Lower lobe of right lung (tissue), 2 donors: Measurements from ENCODE around the gene PRDX2. TPM values are rescaled to one million over a fixed set of nuclear protein-coding genes. Genes with fewer than 3 reads are reported as not detected.
A peak's percentile ranks its signal among the peaks of the same experiment; 100 is the strongest.

Experiments
- ATAC-seq, 2 donors: fragments of 200-7000 bp; cut with Tn5 transposase; one replicate each; pipeline ENCODE4 v1.9.1; 2020 to 2022; ENCODE audit warnings: mild to moderate bottlenecking in 2 of 2, moderate library complexity in 2 of 2
- DNase-seq: peaks from one replicate; pipeline ENCODE4 v3.0.0-alpha.2; 2020
- H3K27ac ChIP-seq: fragments of 200-600 bp; one replicate; pipeline ENCODE4 v1.8.0; 2022
- H3K27me3 ChIP-seq: fragments of 200-600 bp; one replicate; pipeline ENCODE4 v1.8.0; 2022; ENCODE audit warnings: low read depth
- H3K36me3 ChIP-seq: fragments of 200-600 bp; one replicate; pipeline ENCODE4 v1.8.0; 2022; ENCODE audit warnings: mild to moderate bottlenecking
- H3K4me1 ChIP-seq: fragments of 200-600 bp; one replicate; pipeline ENCODE4 v1.8.0; 2022
- H3K4me3 ChIP-seq: fragments of 200-600 bp; one replicate; pipeline ENCODE4 v1.8.0; 2022; ENCODE audit warnings: mild to moderate bottlenecking
- H3K9me3 ChIP-seq: fragments of 200-600 bp; one replicate; pipeline ENCODE4 v1.8.0; 2022
- CTCF ChIP-seq: fragments of 200-600 bp; IDR thresholded peaks from one replicate; pipeline ENCODE4 v1.8.0; 2022; ENCODE audit warnings: antibody characterized with exemption, mild to moderate bottlenecking
- intact Hi-C: fragments of 100-400 bp; cut with DNase I; formaldehyde crosslinking; loops from one replicate; pipeline ENCODE4 v1.11.0; 2022
- total RNA-seq: library from RNA; stranded (reverse); fragmentation: NEBNext Ultra II Directional; extraction: Animal tissue kit (Norgen Biotek cat#: 25700); gene quantifications from one replicate; pipeline ENCODE4 v1.2.1, GENCODE V29; 2021
- donor health status: DM: no; HTN: yes; CAD: no; lungs with severe emphysema.

The PRDX2 gene
- total RNA-seq, 1 donor from 2014 or later = 101 TPM

GRCh38 chr19:12838182-12838885 is 36.7 kb upstream of the PRDX2 start, which contains the start of gene MAST1:
Gene MAST1, plus strand, starts transcription at chr19:12838515. Its CDS starts 58 bp downstream, at chr19:12838573.
- H3K27ac ChIP-seq = no peak within 1 kb of the TSS
- H3K4me3 ChIP-seq = peak within 1 kb of the TSS; percentile 35
- H3K27me3 ChIP-seq = peaks cover 89% of the 10 kb centered on the region
- intact Hi-C loops = no loop called here
- no peaks in the 10 kb centered on the region for H3K36me3 ChIP-seq
- ATAC-seq (peak; percentile 63 to 66), DNase-seq (peak; percentile 47)
- peak; percentile 34 for TF ChIP-seq CTCF
- H3K4me1 ChIP-seq = peaks cover 25% of the 10 kb centered on the region
- H3K9me3 ChIP-seq = no peaks in the 10 kb centered on the region

GRCh38 chr19:12837225-12837624 is 35.6 kb upstream of the PRDX2 start:
- no peaks in the 10 kb centered on the region for H3K9me3 ChIP-seq
- no peak overlapping the region for H3K27ac ChIP-seq
- DNase-seq = no peak
- peaks cover 92% of the 10 kb centered on the region for H3K27me3 ChIP-seq
- H3K36me3 ChIP-seq = no peaks in the 10 kb centered on the region
- no peak for TF ChIP-seq CTCF
- peaks cover 28% of the 10 kb centered on the region for H3K4me1 ChIP-seq
- intact Hi-C loops = no loop called here
- no peak overlapping the region for H3K4me3 ChIP-seq
- no peak for ATAC-seq

- Histone ChIP-seq H3K36me3 (no peaks in the 10 kb centered on the region), H3K9me3 (no peaks in the 10 kb centered on the region), H3K27ac (no peak overlapping the region), H3K27me3 (peaks cover 92% of the 10 kb centered on the region), H3K4me3 (no peak overlapping the region), H3K4me1 (peaks cover 28% of the 10 kb centered on the region)
- intact Hi-C loops = no loop called here
- TF ChIP-seq CTCF = no peak
- ATAC-seq = no peak
- no peak for DNase-seq
These were observed 34.9 kb upstream of the PRDX2 start for GRCh38 chr19:12836529-12836863.

- H3K9me3 ChIP-seq = no peaks in the 10 kb centered on the region
- peaks cover 90% of the 10 kb centered on the region for H3K27me3 ChIP-seq
- H3K4me1 ChIP-seq = peaks cover 18% of the 10 kb centered on the region
- intact Hi-C loops = no loop called here
- H3K27ac ChIP-seq = no peak overlapping the region
- peak; percentile 57 for DNase-seq
- H3K36me3 ChIP-seq = no peaks in the 10 kb centered on the region
- H3K4me3 ChIP-seq = no peak overlapping the region
- ATAC-seq = peak in 1 of 2 donors; percentile 2
- no peak for TF ChIP-seq CTCF
These were observed 33.6 kb upstream of the PRDX2 start for GRCh38 chr19:12834976-12835757.

- Histone ChIP-seq H3K36me3 (no peaks in the 10 kb centered on the region), H3K4me1 (peaks cover 18% of the 10 kb centered on the region), H3K27ac (no peak within 1 kb of the TSS), H3K9me3 (no peaks in the 10 kb centered on the region), H3K27me3 (peaks cover 90% of the 10 kb centered on the region), H3K4me3 (peak within 1 kb of the TSS; percentile 47)
- no peak for ATAC-seq
- no peak for TF ChIP-seq CTCF
- no peak for DNase-seq
- intact Hi-C loops = no loop called here
These were observed 33.0 kb upstream of the PRDX2 start, which contains the start of gene RTBDN for GRCh38 chr19:12834566-12834943. Gene RTBDN, minus strand, starts transcription at chr19:12834579. Its CDS starts 4,600 bp downstream, at chr19:12829979.
